Fibroblast of skin of right biceps (primary cell): ENCODE measurements around the gene TOP2B.

Experiments used
- DNase-seq: peaks from one replicate; pipeline ENCODE4 v3.0.0-alpha.2; 2013

The TOP2B gene

DNA sequence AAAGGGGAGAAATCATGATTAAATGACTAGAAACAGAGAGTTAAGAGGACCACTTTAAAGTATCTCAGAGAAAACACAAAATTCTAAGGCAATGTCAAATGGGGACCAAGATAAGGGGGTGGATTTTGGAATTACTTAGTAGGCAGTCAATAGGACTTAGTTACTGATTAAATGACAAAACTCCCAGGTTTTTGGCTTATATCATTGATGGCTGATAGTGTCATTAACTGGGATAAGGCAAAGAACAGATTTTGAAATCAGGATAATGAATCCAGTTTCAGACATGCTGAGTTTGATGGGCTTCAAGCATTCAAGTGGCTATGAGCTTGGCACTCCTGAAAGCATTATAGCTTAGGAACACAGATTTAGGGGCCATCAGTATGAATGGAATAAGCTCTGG is 53.9 kb downstream of the TOP2B start:
- DNase-seq, result no peak

GRCh38 chr3:25610167-25610566 is 54.5 kb downstream of the TOP2B start:
- no peak for DNase-seq

- DNase-seq, result peak; percentile 91
Measured at GRCh38 chr3:25604107-25604805, 60.5 kb downstream of the TOP2B start.

DNA sequence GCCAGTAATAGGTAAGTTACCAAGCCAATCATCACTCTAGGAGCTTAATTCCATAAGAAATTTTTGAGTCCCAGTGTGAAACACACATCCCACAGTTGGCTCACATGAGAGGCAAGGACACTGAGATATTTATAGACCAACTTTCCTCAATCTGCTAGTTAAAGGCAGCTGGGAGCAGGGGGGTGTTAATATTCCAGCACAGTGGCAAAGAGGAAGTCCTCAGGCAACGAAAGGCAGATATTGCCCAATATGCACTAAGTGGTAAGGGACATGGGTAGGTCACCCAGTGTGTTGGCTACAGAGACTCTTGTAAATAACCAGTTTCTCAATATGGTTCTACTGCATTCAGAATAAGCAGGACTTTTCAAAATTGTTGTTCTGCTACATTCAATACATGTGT is 61.0 kb downstream of the TOP2B start:
- DNase-seq, result peak; percentile 30

DNA sequence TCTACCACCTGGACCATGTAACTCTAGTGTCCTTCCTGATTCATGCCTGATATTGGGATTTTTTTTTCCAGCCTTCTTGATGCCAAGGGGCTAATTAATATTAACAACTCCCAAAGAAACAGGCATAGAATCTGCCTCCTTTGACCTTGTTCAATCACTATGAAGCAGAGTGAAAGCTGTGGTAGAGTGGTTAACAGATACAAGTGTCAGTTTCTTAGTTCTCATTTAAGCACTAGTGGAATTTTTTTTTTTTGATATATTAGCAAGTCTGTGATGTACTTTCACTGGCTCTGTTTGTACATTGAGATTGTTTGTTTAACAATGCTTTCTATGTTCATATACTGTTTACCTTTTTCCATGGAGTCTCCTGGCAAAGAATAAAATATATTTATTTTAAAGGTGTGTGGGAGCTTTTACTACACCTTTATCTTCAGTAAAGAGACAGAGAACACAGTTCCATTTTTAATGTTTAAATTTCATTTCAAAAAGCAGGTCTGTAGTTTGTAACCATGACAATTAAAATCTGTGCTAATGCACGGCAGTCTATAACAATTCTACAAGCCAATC is 67.1 kb downstream of the TOP2B start:
- DNase-seq, result no peak

GRCh38 chr3:25594007-25594502 is 70.7 kb downstream of the TOP2B start:
- DNase-seq, result peak; percentile 86

DNA sequence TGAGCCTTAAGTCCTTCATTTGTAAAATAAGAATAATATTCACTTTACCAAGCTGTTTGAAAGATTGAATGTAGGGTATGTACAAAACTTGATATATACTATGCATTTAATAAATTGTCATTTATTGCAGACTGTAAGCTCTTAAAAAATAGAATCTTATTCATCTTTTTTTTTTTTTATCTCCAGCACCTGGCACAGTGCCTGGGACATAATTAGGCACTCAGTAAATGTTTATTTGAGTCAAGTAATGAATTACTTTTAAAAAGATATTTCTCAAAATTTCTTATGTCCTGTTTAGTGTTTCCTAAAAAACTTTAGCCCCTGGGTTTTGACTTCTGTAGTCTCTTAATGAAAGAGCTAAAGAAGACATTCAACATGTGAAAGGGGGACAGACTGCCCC is 71.7 kb downstream of the TOP2B start:
- no peak for DNase-seq

- DNase-seq, result peak; percentile 86
Measured at GRCh38 chr3:25592510-25592968, 72.2 kb downstream of the TOP2B start.

DNA sequence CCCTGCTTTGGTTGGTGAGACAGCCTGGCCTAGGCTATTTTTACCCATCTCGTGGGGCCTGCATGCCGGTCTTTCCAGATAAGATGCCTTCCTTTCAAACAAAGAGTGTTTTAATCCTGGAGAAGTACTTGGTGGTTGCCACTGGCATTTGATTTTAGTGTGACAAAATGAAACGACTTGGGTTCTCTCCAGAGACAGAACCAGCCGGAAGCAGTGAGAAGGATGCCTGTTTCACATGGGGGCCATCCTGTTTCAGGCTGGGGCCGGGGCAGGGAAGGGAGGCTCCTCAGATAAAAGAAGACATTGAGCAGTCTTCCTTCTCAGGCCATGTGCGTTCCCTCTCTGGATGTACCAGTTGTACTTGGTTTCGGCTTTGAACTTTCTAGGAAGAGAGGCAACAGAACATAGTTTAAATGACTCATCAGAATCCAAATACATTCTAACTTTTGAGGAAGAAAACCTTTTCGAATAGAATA is 74.9 kb downstream of the TOP2B start:
- DNase-seq, result no peak

DNA sequence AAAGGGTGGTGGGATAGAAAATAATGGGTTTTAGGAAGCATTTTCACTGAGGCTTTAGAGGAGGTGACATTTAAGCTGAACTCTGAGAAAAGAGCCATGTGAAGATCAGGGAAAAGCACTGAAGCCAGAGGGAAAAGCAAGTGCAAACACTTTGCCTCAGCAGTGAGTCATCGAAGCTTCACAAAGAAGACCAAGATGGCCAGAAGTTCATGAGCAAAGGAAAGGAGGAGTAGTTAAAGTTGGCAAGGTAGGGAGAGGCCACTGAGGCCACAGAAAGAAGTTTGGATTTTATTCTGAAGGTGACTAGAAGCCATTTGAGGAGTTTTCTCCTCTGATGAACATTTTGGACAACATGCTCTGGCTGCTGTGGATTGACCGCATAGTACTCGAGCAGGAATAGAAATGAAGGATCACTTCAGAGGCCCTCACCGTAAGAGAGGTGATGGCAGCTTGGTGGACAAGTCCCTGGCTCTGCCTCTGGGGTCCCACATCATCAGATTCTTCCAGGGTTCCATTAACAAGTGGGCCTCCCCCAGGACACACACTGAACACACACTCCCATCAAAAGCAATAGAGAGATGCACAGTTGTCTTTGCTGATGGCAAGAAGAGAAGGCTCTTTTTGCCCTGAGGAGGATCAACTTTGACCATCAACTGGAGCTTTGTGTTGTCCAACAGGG is 75.5 kb downstream of the TOP2B start:
- DNase-seq, result no peak

DNA sequence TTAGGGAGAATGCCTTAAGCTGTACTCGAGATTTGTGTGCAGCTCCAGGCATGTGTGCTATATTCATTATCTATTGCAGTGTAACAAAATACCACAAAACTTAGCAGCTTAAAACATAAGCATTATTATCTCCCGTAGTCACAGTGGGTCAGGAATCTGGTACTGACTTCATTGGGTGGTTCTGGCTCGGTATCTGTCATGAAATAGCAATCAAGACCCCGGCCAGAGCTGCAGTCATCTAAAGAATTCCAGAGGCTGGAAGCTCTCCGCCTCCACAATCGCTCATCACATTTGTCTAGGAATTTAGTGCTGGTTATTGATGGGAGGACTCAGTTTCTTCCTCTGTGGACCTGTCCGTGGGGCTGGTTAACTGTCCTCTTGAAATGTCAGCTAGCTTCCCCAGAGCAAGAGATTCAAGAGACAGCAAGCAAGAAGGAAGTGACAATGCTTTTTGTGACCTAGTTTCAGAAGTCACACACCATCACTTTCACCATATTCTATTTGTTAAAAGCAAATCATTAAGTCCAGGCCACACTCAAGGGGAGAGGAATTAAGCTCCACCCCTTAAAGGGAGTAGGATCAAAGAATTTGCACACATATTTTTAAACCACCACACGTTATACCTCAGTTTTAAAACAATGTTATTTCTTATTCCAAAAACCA is 76.1 kb downstream of the TOP2B start:
- peak; percentile 51 for DNase-seq

DNA sequence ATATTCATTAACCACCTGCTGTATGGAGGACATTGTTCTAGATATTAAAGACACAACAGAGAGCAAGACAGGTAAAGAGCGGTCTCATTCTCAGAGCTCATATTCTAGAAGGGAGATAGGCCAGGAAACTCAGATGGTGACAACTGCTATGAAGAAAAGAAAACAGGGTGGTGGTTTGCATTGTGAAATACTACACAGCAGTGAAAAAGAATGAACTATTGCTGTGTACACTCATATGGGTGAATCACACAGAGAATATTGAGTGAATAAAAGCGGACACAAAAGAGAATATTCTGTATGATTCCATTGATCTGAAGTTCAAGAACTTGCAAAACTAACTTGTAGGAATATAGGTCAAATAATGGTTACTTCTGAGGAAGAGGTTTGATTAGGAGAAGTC is 76.7 kb downstream of the TOP2B start:
- DNase-seq, result no peak

- DNase-seq, result no peak
Measured at GRCh38 chr3:25587526-25587925, 77.2 kb downstream of the TOP2B start.

DNA sequence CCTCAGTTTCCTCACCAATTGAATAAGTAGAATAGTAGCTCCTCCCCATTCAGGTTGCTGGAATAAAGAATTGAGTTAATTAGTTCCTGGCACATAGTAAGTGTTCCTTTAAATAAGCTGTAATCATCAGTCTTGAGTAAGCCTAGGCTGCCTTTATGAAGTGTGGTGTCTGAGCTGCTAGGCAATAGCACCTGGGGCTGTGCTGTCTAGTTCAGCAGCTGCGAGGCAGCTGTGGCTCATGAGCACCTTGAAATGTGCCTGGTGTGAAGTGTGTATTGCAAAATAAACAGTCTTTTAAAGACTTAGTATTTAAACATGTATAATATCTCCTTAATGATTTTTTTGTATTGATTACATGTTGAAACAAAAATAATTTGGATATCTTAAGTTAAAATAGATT is 77.6 kb downstream of the TOP2B start:
- DNase-seq, result no peak

DNA sequence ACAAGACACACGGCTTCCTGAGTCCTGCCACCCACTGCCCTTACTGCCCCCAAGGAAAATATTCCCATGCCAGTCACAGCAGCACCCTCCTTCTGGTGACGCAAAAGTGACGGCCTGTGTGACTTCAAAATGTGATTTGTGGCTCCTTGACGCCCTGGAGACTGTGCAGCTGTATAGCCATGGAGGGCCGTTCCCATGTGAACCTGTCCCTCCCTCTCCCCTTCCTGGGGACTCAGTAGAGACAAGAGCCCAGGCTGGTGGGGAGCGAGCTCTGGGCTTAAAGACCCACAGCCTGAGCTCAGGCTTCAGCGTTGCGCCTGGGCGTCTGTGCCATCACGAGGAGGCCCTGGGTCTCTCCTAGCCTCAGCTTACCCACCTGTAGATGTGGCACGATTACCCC is 78.2 kb downstream of the TOP2B start:
- no peak for DNase-seq

- no peak for DNase-seq
Measured at GRCh38 chr3:25586167-25586505, 78.6 kb downstream of the TOP2B start.

GRCh38 chr3:25585361-25586166 is 79.1 kb downstream of the TOP2B start:
- DNase-seq, result no peak

- DNase-seq, result no peak
Measured at GRCh38 chr3:25584011-25584789, 80.5 kb downstream of the TOP2B start.

DNA sequence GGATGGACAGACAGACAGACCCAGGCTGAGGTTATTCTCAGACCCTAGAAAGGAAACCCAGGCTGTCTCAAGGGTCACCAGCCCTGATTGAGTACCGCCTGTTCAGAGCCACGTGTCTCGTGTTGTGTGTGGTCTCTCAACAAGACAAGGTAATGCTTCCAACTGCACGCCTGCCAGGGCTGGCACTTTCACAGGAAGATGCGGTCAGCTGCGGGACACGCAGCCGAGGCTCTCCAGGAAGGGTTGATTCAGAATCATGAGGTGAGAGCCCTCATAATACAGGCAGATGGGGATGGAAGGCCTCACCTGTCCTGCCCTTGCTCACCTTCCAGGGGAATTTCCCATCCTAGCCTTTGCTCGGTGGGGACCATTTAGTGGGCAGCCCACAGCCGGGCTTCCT is 81.4 kb downstream of the TOP2B start:
- DNase-seq, result no peak

- peak; percentile 76 for DNase-seq
Measured at GRCh38 chr3:25582242-25582641, 82.5 kb downstream of the TOP2B start.

DNA sequence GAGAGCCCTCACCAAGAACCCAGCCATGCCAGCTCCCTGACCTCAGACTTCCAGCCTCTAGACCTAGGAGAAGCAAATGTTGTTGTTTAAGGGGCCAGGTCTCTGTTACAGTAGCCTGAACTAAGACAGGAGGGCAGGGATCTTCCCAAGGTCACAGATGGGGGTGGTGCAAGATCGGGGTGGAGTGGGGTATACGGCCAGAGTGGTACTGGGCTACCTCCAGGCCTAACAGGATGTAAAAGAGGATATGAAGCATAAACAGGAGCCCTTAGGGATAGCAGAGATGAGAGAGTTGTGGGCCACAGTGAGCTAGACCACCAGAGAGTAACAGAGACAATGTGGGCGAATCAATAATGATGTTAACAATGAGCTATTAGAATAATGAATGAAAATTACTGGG is 82.9 kb downstream of the TOP2B start:
- DNase-seq, result no peak

DNA sequence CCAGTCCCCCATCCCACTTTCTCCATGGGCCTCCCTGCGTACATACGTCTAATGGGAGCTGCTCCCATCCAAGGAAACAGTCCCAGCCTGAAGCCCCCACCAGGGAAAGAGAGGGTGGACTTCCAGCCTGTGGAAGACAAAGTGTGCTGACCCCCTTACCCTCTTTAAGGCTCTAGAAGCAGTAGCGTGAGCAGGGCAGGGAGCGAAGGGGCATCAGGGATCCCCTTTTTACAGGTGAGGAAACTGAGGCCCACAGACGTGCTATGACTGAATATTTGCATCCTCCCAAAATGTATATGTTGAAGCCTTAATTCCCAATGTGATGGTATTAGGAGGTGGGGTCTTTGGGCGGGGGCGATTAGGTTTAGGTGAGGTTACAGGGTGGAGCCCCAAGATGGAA is 83.4 kb downstream of the TOP2B start:
- DNase-seq, result no peak
